ENCODE measurements around the gene ATP1A1. TPM values are rescaled to one million over a fixed set of nuclear protein-coding genes. Genes with fewer than 3 reads are reported as not detected.

Gene ATP1A1
- total RNA-seq, 1 experiment from 2014 or later, result 286 TPM

DNA sequence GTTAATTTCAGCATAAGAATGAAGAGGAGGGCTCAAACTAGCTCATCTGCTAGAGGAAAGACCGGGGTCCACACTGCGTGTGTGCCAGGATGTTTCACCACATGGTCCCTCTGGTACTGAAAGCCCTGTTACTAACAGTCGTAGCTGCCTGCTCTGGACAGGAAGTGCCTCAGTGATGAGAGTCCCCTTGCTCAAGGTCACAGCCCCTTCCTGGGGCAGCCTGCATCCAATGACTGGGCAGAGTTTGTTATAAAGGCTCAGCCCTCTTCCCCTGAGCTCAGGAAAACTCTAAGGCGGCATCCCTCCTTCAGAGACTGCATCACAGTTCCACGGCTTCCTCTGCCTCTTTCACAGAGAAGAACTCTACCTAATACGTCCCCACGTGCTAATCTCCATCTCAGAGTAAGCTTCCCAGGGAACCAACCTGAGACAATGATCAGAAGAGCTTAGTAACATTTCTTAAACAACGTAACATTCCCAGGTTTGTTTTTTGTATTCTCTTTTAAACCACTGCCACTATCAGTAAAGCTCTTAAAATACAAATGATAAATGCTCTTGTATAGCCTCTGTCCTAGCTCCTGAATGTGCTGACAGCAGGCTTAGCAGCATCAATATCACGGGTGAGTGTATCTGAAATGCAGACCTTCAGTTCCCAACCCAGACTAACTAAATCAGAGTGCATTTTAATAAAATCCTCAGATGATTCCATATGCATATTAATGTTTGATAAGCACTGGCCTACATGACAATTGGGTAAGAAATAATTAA lies 38.0 kb upstream of the ATP1A1 start:
- DNase-seq (ENCODE audit: low spot score), result no peak
- Mint-ChIP-seq H3K36me3 (no peaks in the 10 kb centered on the region), H3K4me1 (peaks cover 15% of the 10 kb centered on the region), H3K27ac (no peak overlapping the region), H3K9me3 (peaks cover 9% of the 10 kb centered on the region), H3K27me3 (ENCODE audit: low read depth) (peaks cover 6% of the 10 kb centered on the region), H3K4me3 (no peak overlapping the region)
- ChIA-PET CTCF (interaction anchor here (0.8 to 1.7 kb wide), 4 partner anchors 24 to 196 kb away, joined by 3 to 8 read pairs (median 5); no protein-coding TSS in a partner anchor), POLR2A (interaction anchor here (0.6 to 0.7 kb wide), 2 partner anchors 10 to 171 kb away, joined by 3 to 4 read pairs; no protein-coding TSS in a partner anchor)
- no peak for TF ChIP-seq FOXK1 (CRISPR knock-in tag; IDR thresholded peaks at IDR 0.05)
- 0 out of 2 replicates have a peak, but pooled peaks have one; percentile 26 for TF ChIP-seq NFE2L1 (CRISPR knock-in tag; IDR thresholded peaks at IDR 0.05)
- peak; percentile 96 for ATAC-seq

- TF ChIP-seq ZNF232 (CRISPR knock-in tag; IDR thresholded peaks at IDR 0.05) (no peak), RORB (CRISPR knock-in tag; IDR thresholded peaks at IDR 0.05) (no peak), FOXK1 (CRISPR knock-in tag; IDR thresholded peaks at IDR 0.05) (no peak), SMAD3 (CRISPR knock-in tag; IDR thresholded peaks at IDR 0.05; ENCODE audit: borderline replicate concordance) (no peak), PREB (CRISPR knock-in tag; IDR thresholded peaks at IDR 0.05; ENCODE audit: borderline replicate concordance) (no peak), ZNF416 (CRISPR knock-in tag; IDR thresholded peaks at IDR 0.05) (no peak), TP53 (CRISPR knock-in tag; IDR thresholded peaks at IDR 0.05) (no peak), CBFB (CRISPR knock-in tag; IDR thresholded peaks at IDR 0.05; ENCODE audit: low read depth) (no peak)
- CTCF ChIA-PET, result interaction anchor here (0.7 to 1.7 kb wide), 2 partner anchors 149 to 163 kb away, joined by 3 to 7 read pairs; no protein-coding TSS in a partner anchor
- POLR2A ChIA-PET, result interaction anchor here (0.7 kb wide), 1 partner anchor 172 kb away, joined by 4 read pairs; no protein-coding TSS in a partner anchor
- Mint-ChIP-seq H3K9me3 (peaks cover 9% of the 10 kb centered on the region), H3K4me1 (peaks cover 15% of the 10 kb centered on the region), H3K27me3 (ENCODE audit: low read depth) (peaks cover 6% of the 10 kb centered on the region), H3K4me3 (no peak overlapping the region), H3K27ac (no peak overlapping the region), H3K36me3 (no peaks in the 10 kb centered on the region)
- ATAC-seq (no peak), DNase-seq (ENCODE audit: low spot score) (no peak)
Measured at GRCh38 chr1:116335850-116336624, 37.0 kb upstream of the ATP1A1 start.

DNA sequence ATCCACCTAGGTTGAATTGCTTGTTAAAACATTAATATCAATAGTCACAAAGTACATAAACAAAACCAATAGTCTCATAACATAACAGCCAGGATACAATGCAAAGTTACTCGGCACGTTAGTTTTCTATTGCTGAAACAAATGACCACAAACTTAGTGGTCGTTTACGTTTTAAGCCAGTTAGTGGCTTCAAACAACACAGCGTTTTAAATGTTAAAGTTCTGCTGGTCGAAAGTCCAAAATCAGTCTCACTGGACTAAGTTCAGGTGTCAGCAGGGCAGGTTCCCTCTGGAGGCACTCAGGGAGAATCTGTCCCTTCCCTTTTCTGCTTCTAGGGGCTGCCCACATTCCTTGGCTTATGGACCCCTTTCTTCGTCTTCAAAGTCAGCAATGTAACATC lies 35.6 kb upstream of the ATP1A1 start:
- CTCF ChIA-PET, result no interaction called here
- peaks cover 6% of the 10 kb centered on the region for H3K27me3 Mint-ChIP-seq (ENCODE audit: low read depth)
- H3K4me3 Mint-ChIP-seq, result no peak overlapping the region
- DNase-seq (ENCODE audit: low spot score) (no peak), ATAC-seq (no peak)
- H3K9me3 Mint-ChIP-seq, result peaks cover 9% of the 10 kb centered on the region
- POLR2A ChIA-PET, result no interaction called here
- H3K36me3 Mint-ChIP-seq, result no peaks in the 10 kb centered on the region
- no peak for TF ChIP-seq TEAD4 (CRISPR knock-in tag; IDR thresholded peaks at IDR 0.05)
- no peak overlapping the region for H3K27ac Mint-ChIP-seq
- peaks cover 15% of the 10 kb centered on the region for H3K4me1 Mint-ChIP-seq

DNA sequence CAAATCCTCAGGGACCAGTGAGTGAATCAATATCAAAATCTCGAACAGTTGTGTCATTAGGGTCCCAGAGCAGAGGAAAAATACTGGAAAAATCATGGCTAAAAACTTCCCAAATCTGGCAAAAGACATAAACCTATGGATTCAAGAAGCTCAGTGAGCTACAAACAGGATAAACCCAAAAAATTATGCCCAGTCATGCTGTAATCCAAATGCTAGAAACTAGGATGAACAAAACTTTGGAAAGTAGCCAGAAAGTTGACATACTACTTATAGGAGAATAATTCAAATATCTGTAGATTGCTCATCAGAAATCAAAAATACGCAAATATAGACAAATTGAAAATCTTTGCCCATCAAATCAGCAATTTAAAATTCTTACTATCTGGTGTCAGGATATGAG lies 34.6 kb upstream of the ATP1A1 start:
- H3K27ac Mint-ChIP-seq, result no peak overlapping the region
- no peak for ATAC-seq
- CTCF ChIA-PET, result no interaction called here
- H3K36me3 Mint-ChIP-seq, result no peaks in the 10 kb centered on the region
- POLR2A ChIA-PET, result no interaction called here
- H3K27me3 Mint-ChIP-seq (ENCODE audit: low read depth), result peaks cover 6% of the 10 kb centered on the region
- H3K9me3 Mint-ChIP-seq, result peaks cover 9% of the 10 kb centered on the region
- DNase-seq (ENCODE audit: low spot score), result no peak
- peaks cover 15% of the 10 kb centered on the region for H3K4me1 Mint-ChIP-seq
- TF ChIP-seq USF1 (CRISPR knock-in tag; IDR thresholded peaks at IDR 0.05) (no peak), FOXK1 (CRISPR knock-in tag; IDR thresholded peaks at IDR 0.05) (no peak)
- TF ChIP-seq, protein P1, sequence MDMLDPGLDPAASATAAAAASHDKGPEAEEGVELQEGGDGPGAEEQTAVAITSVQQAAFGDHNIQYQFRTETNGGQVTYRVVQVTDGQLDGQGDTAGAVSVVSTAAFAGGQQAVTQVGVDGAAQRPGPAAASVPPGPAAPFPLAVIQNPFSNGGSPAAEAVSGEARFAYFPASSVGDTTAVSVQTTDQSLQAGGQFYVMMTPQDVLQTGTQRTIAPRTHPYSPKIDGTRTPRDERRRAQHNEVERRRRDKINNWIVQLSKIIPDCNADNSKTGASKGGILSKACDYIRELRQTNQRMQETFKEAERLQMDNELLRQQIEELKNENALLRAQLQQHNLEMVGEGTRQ (CRISPR knock-in tag; IDR thresholded peaks at IDR 0.05), result no peak
- no peak overlapping the region for H3K4me3 Mint-ChIP-seq
